Fibroblast of peridontal ligament (primary cell): ENCODE measurements around the gene DTD2.

Source experiments
- DNase-seq: peaks from one replicate; pipeline ENCODE4 v3.0.0-alpha.2; 2010; ENCODE audit errors: extremely low read depth

The DTD2 gene

DNA sequence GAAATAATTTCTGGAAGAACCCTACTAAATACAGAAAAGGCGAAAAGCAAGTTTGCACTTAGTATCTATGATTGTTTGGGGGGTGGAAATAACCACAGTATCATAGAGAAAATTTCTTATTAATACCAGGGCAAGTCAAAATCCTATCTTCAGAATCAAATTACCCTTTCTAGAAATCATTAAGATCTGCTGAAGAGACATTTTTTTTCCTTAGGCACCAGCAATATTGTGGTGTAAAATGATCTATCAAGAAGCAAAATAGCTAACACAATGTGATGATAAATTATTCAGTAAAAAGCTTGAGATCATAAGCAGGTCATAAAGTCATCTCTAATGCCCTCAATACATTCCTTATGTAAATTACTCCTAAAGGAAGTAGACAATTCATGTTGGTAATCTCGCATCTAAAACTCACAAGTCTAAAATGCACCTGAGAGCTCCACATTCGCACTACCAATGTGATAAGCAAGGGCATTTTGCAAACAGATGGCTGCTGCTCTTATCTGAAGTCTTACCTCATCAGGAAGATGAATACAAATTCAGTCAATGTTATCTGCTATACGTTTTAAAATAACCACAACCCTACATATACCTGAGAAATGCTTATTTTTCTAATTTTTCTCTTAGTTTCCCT, 51.6 kb downstream of the DTD2 start:
- DNase-seq, result no peak

- DNase-seq, result no peak
These were observed 52.2 kb downstream of the DTD2 start for GRCh38 chr14:31405106-31405505.

GRCh38 chr14:31403707-31404106, 53.6 kb downstream of the DTD2 start:
- no peak for DNase-seq

GRCh38 chr14:31402764-31403439, 54.4 kb downstream of the DTD2 start:
- DNase-seq, result no peak

DNA sequence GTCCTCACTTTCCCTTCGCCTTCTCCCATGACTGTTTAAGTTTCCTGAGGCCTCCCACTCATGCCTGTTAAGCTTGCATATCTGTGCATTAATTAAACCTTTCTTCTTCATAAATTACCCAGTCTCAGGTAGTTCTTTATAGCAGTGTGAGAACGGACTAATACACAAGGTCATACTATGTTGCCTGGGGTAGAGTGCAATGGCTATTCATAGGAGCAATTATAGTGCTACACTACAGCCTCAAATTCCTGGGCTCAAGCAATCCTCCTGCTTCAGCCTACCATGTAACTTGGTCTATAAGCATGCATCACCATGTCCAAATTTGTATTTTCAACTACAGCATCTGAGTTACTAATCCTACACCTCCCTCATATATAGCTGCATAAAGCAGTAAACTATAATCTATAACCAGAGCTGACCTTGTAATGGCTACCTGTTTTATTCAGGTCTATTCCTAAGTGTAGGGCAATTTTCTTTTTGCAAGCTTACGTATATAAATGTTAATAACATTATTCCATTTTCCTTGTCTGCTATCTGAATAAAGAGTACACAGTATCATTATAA, 55.9 kb downstream of the DTD2 start:
- DNase-seq, result no peak

- DNase-seq, result no peak
These were observed 57.2 kb downstream of the DTD2 start for GRCh38 chr14:31400031-31400638.
